Measurements from ENCODE around the gene CLDN18.

- TF ChIP-seq CTCF (IDR thresholded peaks at IDR 0.05) = no peak
- no peak for TF ChIP-seq POLR2AphosphoS5 (IDR thresholded peaks at IDR 0.05; ENCODE audit: low read depth, low read length)
Observed at GRCh38 chr3:138034918-138035317, 25.0 kb downstream of the CLDN18 start.
